Stimulated activated CD4-positive, alpha-beta T cell treated with anti-CD3 and anti-CD28 coated beads, TNF-alpha, amount 100 ng/mL, for 48 hours (primary cell): ENCODE data around the gene FNBP1.
"Not testable (repeated sequence)": the region's sequence is repeated elsewhere in the genome, so short reads cannot be mapped to it uniquely, and the experiment has no call there.

Source experiments
- DNase-seq, 3 donors: peaks; one replicate each; pipeline ENCODE4 v3.0.0-alpha.2; 2020; ENCODE audit warnings: low read depth in 3 of 3

Gene FNBP1

DNA sequence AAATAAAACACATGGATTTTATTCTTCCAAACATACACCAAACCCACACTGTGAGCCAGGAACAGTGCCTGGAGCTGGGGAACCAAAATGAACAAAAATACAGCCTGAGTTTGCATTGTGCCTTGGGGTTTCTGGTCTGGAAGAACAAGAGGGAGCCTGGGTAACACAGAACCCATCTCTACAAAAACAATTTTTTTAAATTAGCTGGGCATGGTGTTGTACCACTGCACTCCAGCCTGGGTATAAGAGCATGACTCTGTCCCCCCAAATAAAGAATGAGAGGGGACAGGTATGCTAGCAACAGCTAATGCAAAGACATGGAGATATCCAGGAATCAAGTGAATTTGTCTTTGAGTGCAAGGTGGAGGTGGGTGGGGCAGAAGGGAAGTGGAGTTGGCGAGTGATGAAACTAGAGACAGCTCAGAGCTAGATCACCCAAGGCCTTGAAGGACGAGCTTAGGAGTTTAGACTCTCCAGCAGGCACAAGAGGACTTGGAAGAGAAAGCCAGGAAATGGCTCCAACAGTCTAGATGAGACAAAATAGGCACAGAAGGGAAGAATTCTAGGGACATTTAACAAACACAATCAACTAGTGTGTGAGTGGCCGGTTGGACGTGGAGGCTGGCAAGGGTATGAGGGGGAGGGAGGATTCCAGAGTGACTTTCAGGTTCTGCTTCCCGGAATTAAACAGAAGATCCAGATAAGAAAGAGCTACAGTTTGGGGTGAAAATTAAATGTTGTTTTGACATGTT, 47.4 kb downstream of the FNBP1 start:
- DNase-seq: peak in 1 of 3 donors; percentile 29

DNA sequence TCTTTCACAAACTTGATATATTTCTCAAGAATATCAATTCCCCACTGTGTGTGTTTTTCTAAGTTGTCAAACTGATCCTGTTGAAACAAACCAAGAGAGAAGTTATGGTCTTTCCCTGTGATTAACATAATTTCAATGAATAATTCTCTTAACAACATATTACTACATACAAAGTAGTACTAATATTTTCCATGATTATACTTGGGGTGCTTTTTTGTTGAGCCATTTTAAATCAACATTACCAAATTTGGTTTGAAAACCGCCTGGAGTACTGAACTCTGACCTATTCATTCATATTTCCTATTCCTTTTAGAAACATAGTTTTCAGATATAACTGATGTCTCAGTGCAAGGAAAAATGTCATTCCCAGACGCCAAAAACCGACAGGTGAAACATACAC, 48.1 kb downstream of the FNBP1 start:
- DNase-seq: no peak

GRCh38 chr9:129991139-129991538, 51.9 kb downstream of the FNBP1 start:
- not testable (repeated sequence) for DNase-seq

DNA sequence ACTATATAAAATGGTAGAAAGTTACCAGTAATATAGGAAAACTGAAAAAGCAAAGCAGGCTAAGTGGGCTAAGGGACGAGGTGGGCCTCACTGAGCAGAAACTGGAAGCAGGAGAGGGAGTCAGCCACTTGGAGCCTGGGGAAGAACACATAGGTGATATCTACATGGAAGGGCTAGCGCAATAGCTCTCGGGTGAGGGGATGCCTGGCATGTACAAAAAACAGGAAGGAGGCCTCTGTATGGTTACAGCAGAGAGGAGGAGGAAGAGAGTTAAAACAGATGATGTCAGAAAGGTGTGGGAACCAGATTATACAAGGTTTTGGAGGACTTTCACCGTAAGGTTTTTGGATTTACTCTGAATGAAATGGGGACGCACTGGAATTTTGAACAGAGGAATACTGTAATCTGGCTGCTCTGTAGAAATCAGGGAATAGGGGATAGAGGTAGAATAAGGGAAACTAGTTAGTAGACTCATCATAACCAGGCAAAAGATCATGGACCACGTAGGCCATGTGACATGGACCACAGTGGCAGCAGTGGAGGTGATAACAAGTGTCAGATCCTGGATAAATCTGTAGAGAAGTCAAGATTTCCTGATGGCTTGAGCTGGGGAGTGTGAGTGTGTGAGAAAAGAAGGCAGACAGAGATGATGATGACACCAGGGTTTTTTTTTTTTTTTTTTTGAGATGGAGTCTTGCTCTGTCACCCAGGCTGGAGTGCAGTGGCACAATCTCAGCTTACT, 52.5 kb downstream of the FNBP1 start:
- DNase-seq: no peak

DNA sequence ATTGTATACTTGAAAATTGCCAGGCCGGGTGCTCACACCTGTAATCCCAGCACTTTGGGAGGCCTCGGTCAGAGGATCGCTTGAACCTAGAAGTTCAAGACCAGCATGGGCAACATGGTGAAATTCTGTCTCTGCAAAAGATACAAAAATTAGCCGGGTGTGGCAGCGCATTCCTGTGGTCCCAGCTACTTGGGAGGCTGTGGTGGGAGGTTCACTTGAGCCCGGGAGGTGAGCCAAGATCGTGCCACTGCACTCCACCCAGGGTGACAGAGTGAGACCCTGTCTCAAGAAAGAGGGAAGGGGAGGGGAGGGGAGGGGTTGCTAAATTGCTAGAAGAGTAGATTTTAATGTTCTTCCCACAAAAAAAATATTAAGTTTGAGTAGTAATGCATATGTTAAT, 53.2 kb downstream of the FNBP1 start:
- no peak for DNase-seq

- no peak for DNase-seq
Observed at GRCh38 chr9:129989362-129989708, 53.7 kb downstream of the FNBP1 start.

GRCh38 chr9:129988607-129989361, 54.2 kb downstream of the FNBP1 start:
- no peak for DNase-seq

GRCh38 chr9:129987941-129988340, 55.0 kb downstream of the FNBP1 start:
- DNase-seq: no peak

DNA sequence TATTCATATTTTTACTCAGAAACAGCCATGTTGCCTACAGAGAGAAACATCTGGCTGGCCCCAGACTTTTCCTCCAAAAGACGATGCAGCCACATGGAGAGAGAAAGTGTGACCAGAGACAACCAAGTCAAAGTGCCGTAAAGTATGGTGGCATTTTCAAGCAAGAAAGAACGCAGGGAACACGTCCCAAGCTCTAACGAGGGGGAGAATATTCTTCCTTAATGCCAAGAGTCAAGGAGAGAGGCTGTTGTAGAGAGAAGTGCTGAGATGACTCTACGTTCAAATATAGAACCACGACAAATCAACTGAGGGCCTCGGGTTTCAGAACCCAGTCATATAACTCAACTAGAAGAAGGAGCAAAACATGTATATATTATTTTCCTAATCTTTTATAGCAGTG, 55.9 kb downstream of the FNBP1 start:
- DNase-seq: no peak

- not testable (repeated sequence) for DNase-seq
Observed at GRCh38 chr9:129984589-129984988, 58.4 kb downstream of the FNBP1 start.

GRCh38 chr9:129983891-129984290, 59.1 kb downstream of the FNBP1 start:
- no peak for DNase-seq

- DNase-seq: no peak
Observed at GRCh38 chr9:129981180-129981907, 61.6 kb downstream of the FNBP1 start.

DNA sequence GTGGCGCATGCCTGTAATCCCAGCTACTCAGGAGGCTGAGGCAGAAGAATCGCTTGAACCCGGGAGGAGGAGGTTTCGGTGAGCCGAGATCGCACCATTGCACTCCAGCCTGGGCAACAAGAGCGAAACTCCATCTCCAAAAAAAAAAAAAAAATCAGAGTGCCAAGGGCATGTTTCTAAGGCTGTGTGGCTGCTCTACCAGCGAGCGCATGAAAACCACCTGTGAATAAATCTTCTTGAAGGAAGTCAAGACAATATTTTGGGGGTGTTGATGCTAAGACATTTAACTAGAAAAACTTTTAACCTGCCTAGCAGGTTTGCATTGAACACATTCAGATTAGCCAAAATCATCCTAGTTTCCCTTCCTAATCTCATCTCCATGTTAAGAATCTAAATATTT, 62.8 kb downstream of the FNBP1 start:
- not testable (repeated sequence) for DNase-seq

DNA sequence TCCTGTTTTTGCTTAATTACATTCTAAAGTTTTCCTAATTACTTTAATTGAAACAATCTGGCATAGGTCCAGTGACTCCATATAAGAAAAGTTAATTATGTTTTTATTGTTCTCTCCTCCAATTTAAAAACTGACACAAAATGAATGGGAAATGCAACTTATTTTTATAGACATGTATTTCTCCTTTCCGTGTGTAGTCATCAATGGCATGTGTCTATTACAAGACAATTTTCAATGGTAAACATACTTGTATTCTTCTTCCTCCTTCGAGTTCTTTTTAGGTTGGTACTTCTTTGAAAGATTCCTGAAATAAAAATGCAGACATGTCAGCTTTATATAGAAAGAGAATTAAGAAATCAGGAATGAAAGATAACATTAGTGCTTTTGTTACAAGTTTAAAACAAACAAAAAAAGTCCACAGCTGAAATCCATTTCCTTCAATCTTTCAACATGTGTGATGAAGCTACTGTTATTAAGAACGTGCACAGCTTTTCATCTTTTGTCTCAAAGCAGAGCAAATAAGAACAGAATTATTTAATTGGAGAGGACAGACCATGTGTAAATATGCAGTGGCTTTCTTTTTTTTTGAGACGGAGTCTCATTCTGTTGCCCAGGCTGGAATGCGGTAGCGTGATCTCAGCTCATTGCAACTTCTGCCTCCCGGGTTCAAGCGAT, 63.8 kb downstream of the FNBP1 start:
- DNase-seq: no peak

DNA sequence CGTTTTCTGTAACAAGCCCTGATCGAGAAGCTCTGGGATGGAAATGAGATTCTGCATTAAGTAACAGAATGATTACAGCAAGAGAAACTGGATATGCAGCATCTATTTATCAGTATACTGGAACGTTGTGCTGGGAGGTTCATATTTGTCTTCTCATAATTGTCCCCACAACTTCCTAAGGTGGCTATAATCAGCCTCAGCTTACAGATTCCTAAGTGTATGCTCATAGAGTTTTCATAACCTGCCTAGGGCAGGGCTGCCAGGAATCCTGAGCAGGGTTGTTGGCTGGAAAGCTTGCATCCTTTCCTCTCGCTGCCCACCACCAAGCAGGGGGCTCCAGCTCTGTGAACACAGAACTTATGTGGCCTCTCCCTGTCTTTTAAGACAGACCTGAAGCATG, 70.2 kb downstream of the FNBP1 start:
- no peak for DNase-seq

DNA sequence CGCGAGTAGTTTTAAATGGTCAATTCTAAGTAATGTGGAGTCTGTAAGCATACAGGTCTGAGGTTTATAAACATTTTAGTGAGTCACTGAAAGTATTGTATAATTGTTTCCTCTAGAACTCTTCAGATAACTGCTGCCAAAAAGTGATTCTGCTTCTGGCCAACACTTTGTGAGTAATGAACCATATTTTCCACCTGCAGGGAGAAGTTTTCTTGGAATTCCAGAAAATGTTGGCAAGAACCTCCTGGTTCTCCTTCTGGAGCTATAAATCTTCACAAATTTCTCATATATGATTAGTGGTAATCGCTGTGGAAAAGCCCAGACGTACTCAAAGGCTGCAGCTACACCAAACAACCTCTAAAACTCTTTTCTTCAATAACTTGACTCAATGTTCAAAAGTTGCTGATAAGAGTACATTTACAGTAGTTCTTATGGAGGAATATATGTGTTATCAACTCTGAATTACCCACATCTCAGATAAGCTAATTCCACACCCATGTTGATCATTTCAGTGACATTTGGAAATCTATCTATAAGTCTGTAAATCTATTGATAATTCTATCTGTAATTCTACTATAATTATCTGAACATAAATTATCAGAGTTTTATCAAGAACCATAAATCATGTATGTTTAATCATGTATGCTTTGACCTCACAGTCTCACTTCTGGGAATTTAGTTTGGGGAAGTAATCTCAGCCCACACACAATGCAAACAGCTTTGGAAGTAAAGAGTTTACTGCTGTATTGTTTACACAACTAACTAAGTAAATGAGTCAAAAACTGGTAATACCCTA, 74.1 kb downstream of the FNBP1 start:
- no peak for DNase-seq

DNA sequence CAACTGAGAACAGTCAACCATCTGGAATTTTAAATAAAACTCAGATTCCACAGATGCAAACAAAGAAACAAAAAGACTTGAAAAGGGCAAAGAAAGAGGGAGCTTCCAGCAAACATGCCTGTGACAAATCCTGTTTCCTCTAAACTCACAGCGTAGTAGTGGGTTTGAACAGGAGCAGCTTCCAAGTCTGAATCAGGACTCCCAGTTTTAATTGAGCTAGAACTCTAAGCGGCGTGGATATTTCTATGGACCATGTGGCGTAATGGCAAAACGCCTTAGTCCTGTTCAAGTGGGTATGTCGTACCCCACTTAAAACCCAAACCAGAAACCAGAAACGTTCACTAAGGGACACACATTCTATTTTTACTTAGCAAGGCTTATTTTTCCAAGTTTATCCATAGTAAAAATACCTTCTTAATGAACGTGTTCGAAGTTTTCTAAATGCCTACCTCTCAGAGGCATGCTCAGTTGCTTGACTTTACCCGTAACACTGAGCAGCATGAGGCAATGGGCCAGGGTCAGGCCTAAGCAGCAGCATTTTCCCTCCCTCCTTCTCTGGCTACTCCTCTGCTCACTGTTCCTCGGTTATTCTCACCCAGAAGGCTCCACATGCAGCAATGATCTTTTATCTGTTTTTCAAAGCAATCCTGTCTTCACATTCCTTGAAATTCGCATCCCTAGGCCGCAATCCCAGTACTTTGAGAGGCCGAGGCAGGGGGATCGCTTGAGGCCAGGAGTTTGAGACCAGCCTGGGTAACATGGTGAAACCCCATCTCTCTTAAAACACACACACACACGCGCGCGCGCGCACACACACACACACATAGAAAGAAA, 77.9 kb downstream of the FNBP1 start:
- no peak for DNase-seq

DNA sequence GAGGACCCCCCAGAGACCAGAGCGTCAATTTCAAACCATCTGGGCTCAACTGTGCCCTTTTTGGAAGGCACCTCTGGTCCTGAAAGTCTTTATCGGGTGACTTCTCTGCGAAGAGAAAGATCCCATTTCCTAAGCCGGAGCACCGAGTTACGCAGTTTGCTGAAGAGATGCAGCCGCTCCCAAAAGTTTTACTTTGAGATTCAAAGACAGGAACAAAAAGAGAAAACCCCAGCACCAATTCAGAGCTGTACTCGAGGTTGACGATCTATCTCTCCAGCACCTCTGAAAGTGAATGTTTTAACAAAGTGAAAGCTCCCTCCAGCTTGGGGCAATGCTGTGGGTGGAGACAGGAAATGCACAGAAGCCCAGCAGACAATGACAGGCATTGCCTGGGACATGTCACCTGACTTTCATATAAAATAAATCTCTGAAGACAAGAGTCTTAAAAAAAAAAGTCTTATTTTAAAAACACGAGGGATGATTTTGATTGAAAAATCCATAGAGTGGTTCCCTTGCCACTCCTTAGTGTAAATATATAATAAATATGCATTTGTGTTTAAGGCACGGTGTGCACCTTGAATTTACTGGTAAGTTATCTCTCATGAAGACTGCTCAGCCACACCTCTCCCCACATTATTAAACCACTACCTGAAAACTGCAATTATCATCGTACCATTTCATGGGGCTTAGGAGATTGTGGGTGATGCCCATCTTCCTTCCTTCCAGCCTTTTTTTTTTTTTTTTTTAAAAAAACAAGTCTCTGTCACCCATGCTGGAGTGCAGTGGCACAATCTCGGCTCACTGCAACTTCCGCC, 79.9 kb downstream of the FNBP1 start:
- DNase-seq: peak; percentile 35 to 63 (median 36)

DNA sequence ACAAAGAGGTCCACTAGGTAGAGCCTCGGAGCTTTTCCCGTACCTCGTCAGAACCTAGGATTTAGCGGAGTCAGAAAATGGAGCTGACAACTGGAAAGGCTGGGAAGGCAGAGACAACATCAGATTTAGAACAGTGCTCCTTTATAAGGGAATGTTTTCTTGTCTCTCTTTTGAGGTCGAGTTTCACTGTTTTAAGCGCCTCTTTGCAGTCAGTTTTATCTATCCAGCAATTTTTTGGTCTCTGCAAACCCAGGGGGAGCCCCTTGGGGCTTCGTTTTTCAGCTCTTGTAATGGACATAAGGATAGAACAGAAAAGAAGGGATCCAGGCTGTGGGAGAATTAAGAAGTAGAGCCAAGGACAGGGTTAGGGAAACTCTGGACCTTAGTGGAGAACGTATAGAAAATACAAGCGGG, 80.5 kb downstream of the FNBP1 start:
- DNase-seq: no peak
